ENCODE measurements around the gene TJP3. TPM values are rescaled to one million over a fixed set of nuclear protein-coding genes. Genes with fewer than 3 reads are reported as not detected.

The TJP3 gene
- total and polyA plus RNA-seq, 4 donors: 18.4 to 57.8 (median 49.6) TPM

DNA sequence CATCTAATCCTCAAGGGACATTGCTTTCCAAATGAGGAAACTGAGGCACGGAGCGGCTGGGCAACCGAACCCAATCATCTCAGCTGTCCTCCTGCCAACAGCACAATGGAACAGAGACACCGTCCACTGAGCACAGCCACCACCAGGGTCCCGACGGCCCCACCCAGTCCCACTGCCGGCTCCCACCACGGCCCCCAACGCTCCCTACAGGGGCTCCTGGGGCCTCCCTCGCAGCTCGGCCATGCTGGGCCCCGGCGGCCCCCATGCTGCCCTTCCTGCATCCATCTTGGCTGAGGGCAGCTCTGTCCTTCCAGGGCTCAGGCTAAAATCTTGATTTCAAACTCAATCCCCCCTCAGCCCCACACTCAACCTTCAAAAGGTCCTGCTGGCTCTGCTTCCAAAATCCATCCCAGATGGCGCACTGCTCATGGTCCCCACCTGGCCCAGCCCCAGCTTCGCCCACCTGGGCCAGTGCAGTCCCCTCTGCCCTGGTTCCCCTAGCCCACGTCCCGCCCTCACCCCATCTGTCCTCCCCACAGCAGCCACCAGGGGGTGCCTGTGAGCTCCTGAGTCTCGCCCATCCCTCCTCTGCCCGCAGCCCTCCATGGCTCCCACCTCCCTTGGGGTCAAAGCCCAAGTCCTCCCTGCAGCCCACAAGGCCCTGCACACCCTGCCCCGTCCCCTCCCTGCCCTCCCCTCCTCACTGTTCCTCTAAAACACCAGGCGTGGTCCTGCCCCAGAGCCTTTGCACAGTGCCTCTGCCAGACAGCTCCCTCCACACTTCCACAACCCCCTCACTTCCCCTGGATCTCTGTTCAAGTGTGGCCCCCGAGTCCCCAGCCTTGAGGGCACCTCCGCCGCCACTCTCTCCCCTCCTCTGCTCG is 15.8 kb upstream of the TJP3 start:
- peaks cover 0 to 14% (median 0%) of the 10 kb centered on the region in 5 donors for H3K4me1 ChIP-seq (ENCODE audit: control insufficient read depth in 5 of 5, insufficient read depth in 5 of 5, low read length in 5 of 5)
- H3K9me3 ChIP-seq (ENCODE audit: control insufficient read depth in 4 of 4, insufficient read depth in 3 of 4, low read length in 3 of 4): peaks cover 0 to 3% (median 0%) of the 10 kb centered on the region in 4 donors
- WGBS, 2 donors: 92 to 93% methylated on average over 25 of the region's 25 CpGs
- H3K27me3 ChIP-seq (ENCODE audit: control insufficient read depth in 3 of 3, insufficient read depth in 3 of 3, low read length in 2 of 3): no peaks in the 10 kb centered on the region
- ATAC-seq (ENCODE audit: insufficient read depth, low FRiP score) (no peak), DNase-seq (no peak)
- H3K27ac ChIP-seq (ENCODE audit: low read depth in 1 of 2, low read length in 1 of 2): no peak overlapping the region
- H3K9ac ChIP-seq (ENCODE audit: insufficient read depth in 1 of 2, low read length in 2 of 2): no peak overlapping the region
- H3K4me3 ChIP-seq: no peak overlapping the region
- H3K36me3 ChIP-seq (ENCODE audit: control insufficient read depth in 4 of 4, insufficient read depth in 4 of 4, low read length in 4 of 4): peaks cover 0 to 10% (median 3%) of the 10 kb centered on the region in 4 donors
- TF ChIP-seq, protein P1, sequence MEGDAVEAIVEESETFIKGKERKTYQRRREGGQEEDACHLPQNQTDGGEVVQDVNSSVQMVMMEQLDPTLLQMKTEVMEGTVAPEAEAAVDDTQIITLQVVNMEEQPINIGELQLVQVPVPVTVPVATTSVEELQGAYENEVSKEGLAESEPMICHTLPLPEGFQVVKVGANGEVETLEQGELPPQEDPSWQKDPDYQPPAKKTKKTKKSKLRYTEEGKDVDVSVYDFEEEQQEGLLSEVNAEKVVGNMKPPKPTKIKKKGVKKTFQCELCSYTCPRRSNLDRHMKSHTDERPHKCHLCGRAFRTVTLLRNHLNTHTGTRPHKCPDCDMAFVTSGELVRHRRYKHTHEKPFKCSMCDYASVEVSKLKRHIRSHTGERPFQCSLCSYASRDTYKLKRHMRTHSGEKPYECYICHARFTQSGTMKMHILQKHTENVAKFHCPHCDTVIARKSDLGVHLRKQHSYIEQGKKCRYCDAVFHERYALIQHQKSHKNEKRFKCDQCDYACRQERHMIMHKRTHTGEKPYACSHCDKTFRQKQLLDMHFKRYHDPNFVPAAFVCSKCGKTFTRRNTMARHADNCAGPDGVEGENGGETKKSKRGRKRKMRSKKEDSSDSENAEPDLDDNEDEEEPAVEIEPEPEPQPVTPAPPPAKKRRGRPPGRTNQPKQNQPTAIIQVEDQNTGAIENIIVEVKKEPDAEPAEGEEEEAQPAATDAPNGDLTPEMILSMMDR (IDR thresholded peaks at IDR 0.05; ENCODE audit: control extremely low read depth, extremely low read depth): no peak

DNA sequence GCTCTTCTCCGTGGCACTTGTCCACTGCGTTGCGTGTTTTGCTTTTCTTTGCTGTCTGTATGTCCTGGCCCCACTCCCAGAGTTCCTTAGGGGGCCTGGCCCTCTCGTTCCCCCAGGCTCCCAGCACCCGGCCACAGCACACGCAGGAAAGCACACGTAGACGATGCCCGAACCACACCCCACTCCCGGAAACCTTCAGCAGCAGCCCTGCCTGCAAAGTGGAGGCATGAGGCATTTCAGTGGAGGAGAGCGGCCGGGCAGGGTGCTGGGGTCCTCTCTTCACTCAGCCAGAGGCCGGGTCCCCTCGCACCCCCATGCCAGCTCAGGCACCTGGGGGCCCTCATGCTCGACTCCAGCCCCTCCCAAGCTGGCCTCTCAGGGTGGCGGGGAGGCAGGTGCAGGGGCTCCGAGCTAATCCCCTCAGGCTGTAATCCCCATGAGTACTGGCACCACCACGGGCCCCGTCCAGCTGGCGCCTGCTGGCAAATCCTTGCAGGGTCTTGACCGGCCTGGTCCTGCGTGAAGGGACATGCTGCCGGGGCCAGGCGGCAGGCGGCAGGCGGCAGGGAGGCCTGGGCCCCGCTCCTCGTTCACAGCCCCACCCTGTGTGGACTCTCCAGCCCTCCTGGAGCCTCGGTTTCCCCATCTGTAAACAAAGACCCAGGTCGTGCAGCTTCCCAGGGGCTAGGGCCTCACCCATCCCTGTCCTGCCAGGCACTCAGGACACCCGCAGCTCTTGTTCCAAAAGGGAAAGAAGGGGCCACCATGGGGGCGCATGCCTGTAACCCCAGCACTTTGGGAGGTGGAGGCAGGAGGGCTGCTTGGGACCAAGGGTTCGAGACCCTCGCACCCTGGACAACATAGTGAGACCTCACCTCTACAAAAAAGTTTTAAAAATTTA is 14.9 kb upstream of the TJP3 start:
- peaks cover 0 to 3% (median 0%) of the 10 kb centered on the region in 4 donors for H3K9me3 ChIP-seq (ENCODE audit: control insufficient read depth in 4 of 4, insufficient read depth in 3 of 4, low read length in 3 of 4)
- DNase-seq (no peak), ATAC-seq (ENCODE audit: insufficient read depth, low FRiP score) (no peak)
- no peak overlapping the region for H3K27ac ChIP-seq (ENCODE audit: low read depth in 1 of 2, low read length in 1 of 2)
- WGBS, 2 donors: 86 to 91% methylated on average over 34 of the region's 34 CpGs
- H3K4me3 ChIP-seq: no peak overlapping the region
- H3K27me3 ChIP-seq (ENCODE audit: control insufficient read depth in 3 of 3, insufficient read depth in 3 of 3, low read length in 2 of 3): no peaks in the 10 kb centered on the region
- no peak overlapping the region for H3K9ac ChIP-seq (ENCODE audit: insufficient read depth in 1 of 2, low read length in 2 of 2)
- H3K4me1 ChIP-seq (ENCODE audit: control insufficient read depth in 5 of 5, insufficient read depth in 5 of 5, low read length in 5 of 5): peaks cover 0 to 10% (median 0%) of the 10 kb centered on the region in 5 donors
- H3K36me3 ChIP-seq (ENCODE audit: control insufficient read depth in 4 of 4, insufficient read depth in 4 of 4, low read length in 4 of 4): peaks cover 0 to 10% (median 3%) of the 10 kb centered on the region in 4 donors
- TF ChIP-seq, protein P1 (IDR thresholded peaks at IDR 0.05; ENCODE audit: control extremely low read depth, extremely low read depth): no peak

- 89 to 92% methylated on average over 42 of the region's 42 CpGs for WGBS, 2 donors
- TF ChIP-seq, protein P1 (IDR thresholded peaks at IDR 0.05; ENCODE audit: control extremely low read depth, extremely low read depth): no peak
- H3K27ac ChIP-seq (ENCODE audit: low read depth in 1 of 2, low read length in 1 of 2): no peak overlapping the region
- peaks cover 0 to 10% (median 0%) of the 10 kb centered on the region in 5 donors for H3K4me1 ChIP-seq (ENCODE audit: control insufficient read depth in 5 of 5, insufficient read depth in 5 of 5, low read length in 5 of 5)
- no peak for DNase-seq
- H3K36me3 ChIP-seq (ENCODE audit: control insufficient read depth in 4 of 4, insufficient read depth in 4 of 4, low read length in 4 of 4): peaks cover 0 to 10% (median 3%) of the 10 kb centered on the region in 4 donors
- H3K27me3 ChIP-seq (ENCODE audit: control insufficient read depth in 3 of 3, insufficient read depth in 3 of 3, low read length in 2 of 3): no peaks in the 10 kb centered on the region
- peaks cover 0 to 3% (median 0%) of the 10 kb centered on the region in 4 donors for H3K9me3 ChIP-seq (ENCODE audit: control insufficient read depth in 4 of 4, insufficient read depth in 3 of 4, low read length in 3 of 4)
- H3K9ac ChIP-seq (ENCODE audit: insufficient read depth in 1 of 2, low read length in 2 of 2): no peak overlapping the region
- no peak for ATAC-seq (ENCODE audit: insufficient read depth, low FRiP score)
- no peak overlapping the region for H3K4me3 ChIP-seq
These were observed 13.6 kb upstream of the TJP3 start for GRCh38 chr19:3694361-3695123.

Data from lung (tissue), 12 donors.